PC-9 (cell line): Measurements from ENCODE around the gene ATXN7.

Experiments
- CTCF ChIP-seq: fragments of 200-600 bp; sonication (generic); conservative IDR thresholded peaks from 2 replicates; pipeline ENCODE4 v1.6.1; 2017; ENCODE audit warnings: mixed run types, antibody characterized with exemption, mild to moderate bottlenecking, moderate library complexity
- EZH2 ChIP-seq: fragments of 200-600 bp; sonication (generic); IDR thresholded peaks from 2 replicates; pipeline ENCODE4 v1.8.0; 2017; ENCODE audit warnings: antibody characterized with exemption, low read depth

GRCh38 chr3:64011685-64012084 lies 148.0 kb downstream of the ATXN7 start:
- TF ChIP-seq EZH2: no peak
- TF ChIP-seq CTCF: no peak
